SW 1271 (cell line): ENCODE data around the gene KBTBD7.
A peak's percentile ranks its signal among the peaks of the same experiment; 100 is the strongest.

Experiments
- DNase-seq, 2 experiments: peaks; one replicate each; lab custom pipeline; 2025; lab: John Stamatoyannopoulos, UW

KBTBD7 gene

GRCh38 chr13:41193919-41194824, at the start of gene KBTBD7:
Gene KBTBD7 (minus strand): TSS chr13:41194569. CDS start chr13:41194257, 312 bp downstream.
- DNase-seq, result peak; percentile 88 to 89

- DNase-seq, result no peak
Observed at GRCh38 chr13:41241626-41242025, 47.3 kb upstream of the KBTBD7 start.

GRCh38 chr13:41236369-41236768, 42.0 kb upstream of the KBTBD7 start:
- DNase-seq, result no peak

- DNase-seq, result no peak
Observed at GRCh38 chr13:41232578-41233480, 38.5 kb upstream of the KBTBD7 start.

GRCh38 chr13:41231786-41232185, 37.4 kb upstream of the KBTBD7 start:
- DNase-seq, result no peak

- no peak for DNase-seq
Observed at GRCh38 chr13:41231025-41231677, 36.8 kb upstream of the KBTBD7 start.

- DNase-seq, result no peak
Observed at GRCh38 chr13:41229356-41229755, 35.0 kb upstream of the KBTBD7 start.

- peak; percentile 21 to 26 for DNase-seq
Observed at GRCh38 chr13:41224113-41225110, 30.0 kb upstream of the KBTBD7 start.

- peak; percentile 1 to 55 for DNase-seq
Observed at GRCh38 chr13:41222259-41222852, 28.0 kb upstream of the KBTBD7 start.

GRCh38 chr13:41220401-41220800, 26.0 kb upstream of the KBTBD7 start:
- no peak for DNase-seq

- DNase-seq, result no peak
Observed at GRCh38 chr13:41216160-41216559, 21.8 kb upstream of the KBTBD7 start.

GRCh38 chr13:41213919-41214318, 19.6 kb upstream of the KBTBD7 start:
- no peak for DNase-seq

GRCh38 chr13:41213316-41213715, 18.9 kb upstream of the KBTBD7 start:
- DNase-seq, result no peak

- no peak for DNase-seq
Observed at GRCh38 chr13:41212881-41213280, 18.5 kb upstream of the KBTBD7 start.

GRCh38 chr13:41211062-41211461, 16.7 kb upstream of the KBTBD7 start:
- no peak for DNase-seq

GRCh38 chr13:41206467-41206866, 12.1 kb upstream of the KBTBD7 start:
- DNase-seq, result no peak

GRCh38 chr13:41203810-41204209, 9.4 kb upstream of the KBTBD7 start:
- no peak for DNase-seq

- no peak for DNase-seq
Observed at GRCh38 chr13:41200126-41200525, 5.8 kb upstream of the KBTBD7 start.

- DNase-seq, result no peak
Observed at GRCh38 chr13:41199526-41199925, 5.2 kb upstream of the KBTBD7 start.

- DNase-seq, result no peak
Observed at GRCh38 chr13:41199079-41199478, 4.7 kb upstream of the KBTBD7 start.

- no peak for DNase-seq
Observed at GRCh38 chr13:41196620-41197019, 2.3 kb upstream of the KBTBD7 start.
